GM19324 (cell line): ENCODE data around the gene MNT.

ENCODE experiments used
- ATAC-seq: cut with Tn5 transposase; IDR thresholded peaks from one replicate; pipeline ENCODE4 v1.9.1; 2021; ENCODE audit warnings: mild to moderate bottlenecking, moderate library complexity; ENCODE audit not compliant: unreplicated experiment, low FRiP score

Gene MNT

GRCh38 chr17:2369039-2369438, 31.8 kb downstream of the MNT start:
- no peak for ATAC-seq

- ATAC-seq = no peak
Observed at GRCh38 chr17:2368359-2368758, 32.5 kb downstream of the MNT start.

- no peak for ATAC-seq
Observed at GRCh38 chr17:2366747-2367494, 33.9 kb downstream of the MNT start.

- ATAC-seq = no peak
Observed at GRCh38 chr17:2365132-2365531, 35.7 kb downstream of the MNT start.

GRCh38 chr17:2364763-2365116, 36.1 kb downstream of the MNT start:
- no peak for ATAC-seq

- ATAC-seq = no peak
Observed at GRCh38 chr17:2363851-2364762, 36.8 kb downstream of the MNT start.

- ATAC-seq = no peak
Observed at GRCh38 chr17:2363318-2363717, 37.5 kb downstream of the MNT start.

GRCh38 chr17:2362881-2363280, 38.0 kb downstream of the MNT start:
- ATAC-seq = no peak

GRCh38 chr17:2362416-2362815, 38.4 kb downstream of the MNT start:
- no peak for ATAC-seq

- ATAC-seq = no peak
Observed at GRCh38 chr17:2362016-2362415, 38.8 kb downstream of the MNT start.

- no peak for ATAC-seq
Observed at GRCh38 chr17:2361010-2361760, 39.7 kb downstream of the MNT start.

GRCh38 chr17:2357931-2358434, 42.9 kb downstream of the MNT start:
- no peak for ATAC-seq

- ATAC-seq = no peak
Observed at GRCh38 chr17:2357237-2357636, 43.6 kb downstream of the MNT start.

GRCh38 chr17:2354311-2354710, 46.5 kb downstream of the MNT start:
- no peak for ATAC-seq

- no peak for ATAC-seq
Observed at GRCh38 chr17:2351269-2351668, 49.6 kb downstream of the MNT start.

- no peak for ATAC-seq
Observed at GRCh38 chr17:2347805-2348685, 52.8 kb downstream of the MNT start.

GRCh38 chr17:2346475-2346874, 54.4 kb downstream of the MNT start:
- ATAC-seq = no peak

GRCh38 chr17:2344528-2344927, 56.3 kb downstream of the MNT start:
- no peak for ATAC-seq

- ATAC-seq = no peak
Observed at GRCh38 chr17:2343421-2343820, 57.4 kb downstream of the MNT start.

- ATAC-seq = no peak
Observed at GRCh38 chr17:2338315-2338657, 62.6 kb downstream of the MNT start.
